DOHH2 (cell line): ENCODE measurements around the gene CDH18.

ENCODE experiments used
- CTCF ChIP-seq: fragments of 200-600 bp; sonication (generic); IDR thresholded peaks from one replicate; pipeline ENCODE4 v1.5.1; 2014; ENCODE audit warnings: antibody characterized with exemption, mild to moderate bottlenecking, low read depth, low read length; ENCODE audit not compliant: poor library complexity, severe bottlenecking
- EZH2phosphoT487 ChIP-seq: fragments of 200-600 bp; sonication (generic); IDR thresholded peaks from 2 replicates; pipeline ENCODE4 v1.6.1; 2017; ENCODE audit warnings: borderline replicate concordance, mild to moderate bottlenecking, antibody characterized with exemption, low read length, moderate library complexity, mixed read lengths

GRCh38 chr5:19902316-19902934, 85.6 kb downstream of the CDH18 start:
- TF ChIP-seq CTCF (no peak), EZH2phosphoT487 (no peak)
